GM20431 (cell line): Measurements from ENCODE around the gene RIOK1.

Experiments
- in situ Hi-C: fragments of 300-500 bp; cut with MseI, MboI; formaldehyde crosslinking; loops from one replicate; pipeline ENCODE4 v1.15.0; 2020; ENCODE audit warnings: low sequenced_read_pairs; ENCODE audit not compliant: unreplicated experiment

Gene RIOK1

DNA sequence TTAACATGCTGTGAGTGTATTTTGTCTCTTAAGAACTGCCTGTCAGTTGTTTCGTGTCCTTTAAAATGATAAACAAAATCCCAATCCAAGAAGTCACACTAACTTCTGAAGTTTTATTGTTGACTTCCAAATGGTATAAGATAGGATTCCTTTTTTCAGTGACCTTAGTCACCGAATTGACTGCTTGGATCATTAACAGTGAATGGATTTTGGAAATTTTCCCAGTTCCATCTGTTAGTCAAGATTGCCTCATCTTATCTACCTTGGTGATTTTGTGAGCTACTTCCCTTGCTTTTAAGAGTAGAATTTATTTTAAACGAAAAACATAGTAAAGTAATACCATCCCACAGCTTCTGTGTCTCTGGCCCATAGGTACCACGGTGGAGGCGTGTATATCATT lies 14.9 kb downstream of the RIOK1 start:
- in situ Hi-C loops: no loop called here

DNA sequence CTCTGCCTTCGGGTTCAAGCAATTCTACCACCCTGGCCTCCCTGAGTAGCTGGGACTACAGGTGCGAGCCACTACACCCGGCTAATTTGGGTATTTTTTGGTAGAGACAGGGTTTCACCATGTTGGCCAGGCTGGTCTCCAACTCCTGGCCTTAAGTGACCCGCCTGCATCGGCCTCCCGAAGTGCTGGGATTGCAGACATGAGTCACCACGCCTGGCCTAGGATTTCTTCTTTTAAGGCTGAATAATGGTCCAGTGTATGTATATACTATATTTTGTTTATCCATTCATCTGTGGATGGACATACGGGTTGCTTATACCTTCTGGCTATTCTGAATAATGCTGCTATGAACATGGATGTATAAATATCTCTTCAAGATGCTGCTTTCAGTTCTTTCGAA lies 17.1 kb downstream of the RIOK1 start:
- in situ Hi-C loops: no loop called here

DNA sequence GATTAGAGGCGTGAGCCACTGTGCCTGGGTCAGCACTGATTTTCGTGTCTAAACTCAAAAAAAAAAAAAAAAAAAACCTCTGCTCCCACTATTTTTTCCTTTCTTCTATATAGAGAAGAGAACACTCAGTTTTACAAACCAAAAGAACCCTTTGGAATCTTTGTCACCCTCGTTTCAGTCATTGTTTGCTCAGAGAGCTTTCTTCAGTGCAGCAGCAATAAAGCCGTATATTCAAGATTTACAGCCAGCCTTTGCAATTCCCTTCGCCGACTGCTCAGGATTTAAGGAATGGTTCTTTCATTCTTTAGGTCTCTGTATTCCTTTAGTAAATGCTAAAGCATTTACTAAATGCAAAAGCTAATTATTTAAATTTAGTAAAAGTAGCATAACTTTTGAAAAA lies 20.1 kb downstream of the RIOK1 start:
- in situ Hi-C loops: no loop called here

DNA sequence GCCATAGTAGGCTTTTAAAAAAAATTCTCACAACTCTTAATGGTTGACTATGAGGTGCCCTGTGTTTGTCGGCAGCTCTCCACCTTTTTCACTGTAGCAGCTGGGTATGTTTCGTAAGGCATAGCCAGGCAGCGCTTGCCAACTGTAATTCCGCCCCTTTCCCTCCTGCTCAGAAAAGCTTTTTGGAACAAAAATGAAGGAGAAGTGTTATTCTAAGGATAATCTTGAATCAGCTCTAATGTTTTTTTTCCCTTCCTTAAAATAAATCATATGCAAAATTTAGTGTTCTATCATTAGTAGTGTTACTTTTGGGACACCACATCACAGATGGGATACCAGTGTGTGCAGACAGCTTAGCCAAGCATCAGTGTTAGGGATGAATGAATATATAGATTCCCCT lies 21.2 kb downstream of the RIOK1 start:
- in situ Hi-C loops: no loop called here

DNA sequence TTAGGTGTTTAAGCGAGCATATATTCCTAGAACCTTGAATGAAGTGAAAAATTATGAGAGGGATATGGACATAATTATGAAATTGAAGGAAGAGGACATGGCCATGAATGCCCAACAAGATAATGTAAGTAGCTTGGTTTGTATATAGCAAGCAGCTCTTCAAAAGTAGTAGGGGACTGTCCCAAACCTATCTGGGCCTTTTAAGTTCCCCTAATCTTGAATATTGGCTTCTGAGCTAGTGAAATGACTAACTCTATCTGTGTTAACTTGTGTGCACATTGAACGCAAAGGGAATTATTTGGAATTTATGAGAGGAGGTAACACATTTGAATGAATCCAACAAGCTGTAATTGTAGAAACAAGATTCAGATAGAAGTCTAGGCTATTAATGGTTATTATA lies 21.7 kb downstream of the RIOK1 start:
- in situ Hi-C loops: no loop called here

DNA sequence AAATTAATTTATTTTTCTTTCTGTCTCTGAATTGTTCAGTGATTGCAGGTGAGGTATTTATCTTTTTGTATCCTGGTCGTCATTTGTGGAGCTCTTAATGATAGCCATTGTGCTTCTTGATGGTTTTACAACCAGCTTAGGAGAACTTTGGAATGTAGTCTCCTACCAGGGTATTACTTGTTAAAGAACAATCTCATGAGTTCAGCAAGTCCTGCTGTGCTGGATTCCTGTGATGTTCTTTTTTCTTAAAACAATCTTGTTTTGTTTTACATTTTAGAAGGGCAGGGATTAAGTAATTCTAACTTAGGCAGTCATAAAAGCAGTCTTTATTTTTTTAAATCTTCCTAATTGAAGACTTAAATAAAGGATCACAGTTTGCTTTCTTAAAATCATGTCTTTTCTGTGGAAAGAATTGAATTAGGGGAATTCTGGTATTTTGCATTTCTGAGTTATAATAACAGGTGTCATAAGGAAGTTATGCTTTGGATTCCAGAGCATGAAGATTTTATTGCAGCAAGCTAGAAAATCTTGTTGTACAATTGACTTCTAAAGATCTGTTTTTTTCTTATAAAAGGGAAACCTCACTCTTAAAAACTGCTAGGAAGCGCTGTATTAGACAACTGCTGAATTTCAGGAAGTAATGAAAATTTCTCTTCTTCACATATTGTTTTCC lies 23.7 kb downstream of the RIOK1 start:
- in situ Hi-C loops: no loop called here

DNA sequence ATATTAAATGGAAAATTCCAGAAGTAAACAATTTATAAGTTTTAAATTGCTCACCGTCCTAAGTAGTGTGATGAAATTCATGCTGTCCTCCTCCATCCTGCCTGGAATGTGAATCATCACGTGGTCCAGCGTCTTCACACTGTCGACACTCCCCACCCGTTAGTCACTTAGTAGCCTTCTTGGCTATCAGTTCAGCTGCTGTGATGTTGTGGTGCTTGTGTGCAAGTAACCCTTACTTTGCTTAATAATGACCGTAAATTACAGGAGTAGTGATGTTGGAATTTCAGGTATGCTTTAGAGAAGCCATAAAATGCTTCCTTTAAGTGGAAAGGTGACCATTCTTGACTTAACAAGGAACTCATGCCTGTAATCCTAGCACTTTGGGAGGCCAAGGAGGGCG lies 25.2 kb downstream of the RIOK1 start:
- in situ Hi-C loops: no loop called here

DNA sequence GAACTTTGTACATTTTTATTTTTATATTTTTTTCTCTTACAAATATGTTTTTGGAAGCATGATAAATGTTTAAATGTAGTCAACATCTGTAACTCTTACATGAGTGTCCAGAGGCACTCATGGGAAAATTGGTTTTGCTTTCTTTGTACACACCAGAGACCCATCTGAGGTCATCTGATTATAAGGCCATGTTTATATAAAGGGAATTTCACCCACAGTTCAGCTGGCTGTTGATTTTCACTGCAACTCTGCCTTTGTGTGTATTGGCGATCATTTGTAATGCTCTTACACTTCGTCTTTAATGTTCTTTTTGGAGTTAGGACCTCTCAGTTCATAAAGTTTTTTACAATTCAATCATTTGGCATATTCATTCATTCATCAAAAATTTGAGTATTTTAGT lies 28.1 kb downstream of the RIOK1 start:
- in situ Hi-C loops: no loop called here

DNA sequence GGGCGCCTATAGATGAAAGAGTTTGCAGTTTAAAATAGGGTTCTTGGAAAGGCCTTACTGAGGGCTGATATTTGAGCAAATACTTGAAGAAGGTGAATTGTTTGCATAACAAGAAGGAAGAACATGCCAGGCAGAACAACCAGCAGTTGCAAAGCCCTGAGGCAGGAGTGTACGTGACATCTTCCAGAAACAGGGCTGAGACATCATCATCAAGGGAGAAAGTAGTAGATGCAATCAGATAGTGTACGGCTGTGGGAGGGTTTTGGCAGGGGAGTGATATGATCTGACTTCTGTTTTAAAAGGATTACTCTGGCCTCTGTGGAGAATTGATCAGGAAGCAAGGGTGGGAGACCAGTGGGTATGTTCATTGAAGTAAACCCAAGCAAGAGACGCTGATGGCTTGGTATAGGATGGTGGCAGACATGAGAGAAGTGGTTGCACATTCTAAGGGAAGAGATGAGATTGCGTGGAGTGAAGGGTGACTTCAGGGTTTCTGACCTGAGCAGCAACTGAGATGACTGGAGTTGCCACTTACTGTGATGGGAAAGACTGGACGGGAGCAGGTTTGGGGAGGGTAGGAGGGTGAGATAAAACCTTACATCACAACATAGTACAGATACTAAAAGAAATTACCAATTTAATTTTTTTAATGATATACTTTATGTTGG lies 28.8 kb downstream of the RIOK1 start:
- in situ Hi-C loops: no loop called here

DNA sequence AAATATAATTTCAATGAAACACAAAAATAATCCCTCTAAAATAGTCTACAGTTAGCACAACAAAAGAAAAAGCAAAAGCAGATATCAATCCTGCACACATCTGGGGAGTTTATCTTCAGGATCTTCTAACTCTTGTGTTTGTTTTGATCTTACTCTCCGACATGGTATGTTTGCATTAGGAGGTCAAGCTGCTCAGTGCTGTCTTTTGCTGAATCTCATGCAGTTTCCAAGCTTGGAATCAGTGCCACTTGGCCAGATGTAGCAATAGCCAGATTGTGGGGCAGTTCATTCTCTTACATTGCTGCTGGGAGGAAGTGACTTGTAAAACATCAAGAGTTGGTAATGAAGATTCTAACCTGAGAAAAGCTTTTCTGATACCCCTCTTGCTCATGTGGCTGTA lies 29.5 kb downstream of the RIOK1 start:
- in situ Hi-C loops: no loop called here

DNA sequence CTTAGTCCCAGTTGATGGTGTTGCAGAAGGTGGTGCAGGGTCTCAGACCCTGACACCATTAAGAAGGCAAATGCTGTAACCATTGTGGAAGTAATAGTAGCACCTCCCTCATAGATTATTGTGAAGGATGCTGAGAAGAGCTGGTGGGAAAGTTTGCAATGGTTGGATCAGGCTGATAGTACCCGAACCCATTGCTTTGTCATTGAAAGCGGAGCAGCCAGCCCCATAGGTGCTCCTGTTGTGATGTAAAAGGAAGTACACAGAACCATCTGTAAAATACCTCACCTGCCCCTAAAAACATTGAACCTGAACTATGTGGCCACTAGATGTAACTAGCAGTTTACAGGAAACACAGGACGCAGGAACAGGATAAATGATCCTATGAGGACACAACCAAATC lies 31.5 kb downstream of the RIOK1 start:
- in situ Hi-C loops: no loop called here

DNA sequence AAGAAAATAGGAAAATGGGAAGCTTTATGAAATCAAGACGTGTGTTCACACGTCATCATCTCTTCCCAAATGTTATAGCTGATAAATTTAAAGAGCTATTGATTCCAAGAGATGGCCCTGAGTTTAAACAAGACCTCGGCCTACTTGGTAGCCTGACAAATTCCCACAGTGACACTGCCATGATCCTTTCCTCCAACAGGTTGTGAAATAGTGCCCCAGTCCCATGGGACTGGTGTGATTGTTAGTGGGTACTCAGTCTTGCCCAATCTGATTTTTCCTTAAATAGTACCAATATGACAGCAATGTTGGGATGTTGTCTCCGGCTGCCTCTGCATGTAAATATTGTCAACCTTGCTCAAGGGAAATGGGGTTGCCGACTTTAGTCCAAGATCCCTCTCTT lies 34.5 kb downstream of the RIOK1 start:
- in situ Hi-C loops: no loop called here

DNA sequence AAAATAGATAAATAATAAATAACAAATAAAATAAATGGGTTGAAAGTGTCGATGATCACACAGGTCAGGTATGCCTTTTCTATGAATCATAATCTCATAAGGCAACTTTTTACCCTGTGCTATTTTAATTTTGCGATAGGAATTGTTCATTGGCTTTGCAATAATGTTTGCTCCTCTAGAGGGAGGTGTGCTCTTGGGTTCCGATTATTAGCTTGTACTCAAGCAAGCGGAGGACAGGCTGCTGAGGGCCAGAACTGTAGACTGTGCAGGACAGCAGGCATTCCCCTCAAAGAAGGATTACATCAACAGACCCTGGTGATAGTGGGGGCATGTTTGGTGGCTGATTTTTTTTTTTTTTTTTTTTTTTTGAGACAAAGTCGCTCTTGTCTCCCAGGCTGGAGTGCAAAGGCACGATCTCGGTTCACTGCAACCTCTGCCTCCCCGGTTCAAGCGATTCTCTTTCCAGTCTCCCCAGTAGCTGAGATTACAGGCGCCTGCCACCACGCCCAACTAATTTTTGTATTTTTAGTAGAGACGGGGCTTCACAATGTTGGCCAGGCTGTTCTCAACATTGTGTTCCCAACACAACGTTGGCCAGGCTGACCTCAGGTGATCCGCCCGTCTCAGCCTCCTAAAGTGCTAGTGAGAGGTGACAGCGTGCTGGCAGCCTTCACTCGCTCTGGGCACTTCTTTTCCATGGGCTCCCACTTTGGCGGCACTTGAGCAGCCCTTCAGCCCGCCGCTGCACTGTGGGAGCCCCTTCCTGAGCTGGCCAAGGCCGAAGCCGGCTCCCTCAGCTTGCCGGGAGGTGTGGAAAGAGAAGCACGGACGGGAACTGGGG lies 35.6 kb downstream of the RIOK1 start:
- in situ Hi-C loops: no loop called here

DNA sequence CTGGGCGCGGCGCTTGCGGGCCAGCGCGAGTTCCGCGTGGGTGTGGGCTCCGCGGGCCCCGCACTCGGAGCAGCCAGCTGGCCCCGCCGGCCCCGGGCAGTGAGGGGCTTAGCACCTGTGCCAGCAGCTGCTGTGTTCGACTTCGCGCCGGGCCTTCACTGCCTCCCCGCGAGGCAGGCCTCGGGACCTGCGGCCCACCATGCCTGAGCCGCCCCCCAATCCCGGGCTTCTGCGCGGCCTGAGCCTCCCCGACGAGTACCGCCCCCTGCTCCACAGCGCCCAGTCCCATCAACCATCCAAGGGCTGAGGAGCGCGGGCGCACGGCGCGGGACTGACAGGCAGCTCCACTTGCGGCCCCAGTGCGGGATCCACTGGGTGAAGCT lies 36.2 kb downstream of the RIOK1 start:
- in situ Hi-C loops: no loop called here

DNA sequence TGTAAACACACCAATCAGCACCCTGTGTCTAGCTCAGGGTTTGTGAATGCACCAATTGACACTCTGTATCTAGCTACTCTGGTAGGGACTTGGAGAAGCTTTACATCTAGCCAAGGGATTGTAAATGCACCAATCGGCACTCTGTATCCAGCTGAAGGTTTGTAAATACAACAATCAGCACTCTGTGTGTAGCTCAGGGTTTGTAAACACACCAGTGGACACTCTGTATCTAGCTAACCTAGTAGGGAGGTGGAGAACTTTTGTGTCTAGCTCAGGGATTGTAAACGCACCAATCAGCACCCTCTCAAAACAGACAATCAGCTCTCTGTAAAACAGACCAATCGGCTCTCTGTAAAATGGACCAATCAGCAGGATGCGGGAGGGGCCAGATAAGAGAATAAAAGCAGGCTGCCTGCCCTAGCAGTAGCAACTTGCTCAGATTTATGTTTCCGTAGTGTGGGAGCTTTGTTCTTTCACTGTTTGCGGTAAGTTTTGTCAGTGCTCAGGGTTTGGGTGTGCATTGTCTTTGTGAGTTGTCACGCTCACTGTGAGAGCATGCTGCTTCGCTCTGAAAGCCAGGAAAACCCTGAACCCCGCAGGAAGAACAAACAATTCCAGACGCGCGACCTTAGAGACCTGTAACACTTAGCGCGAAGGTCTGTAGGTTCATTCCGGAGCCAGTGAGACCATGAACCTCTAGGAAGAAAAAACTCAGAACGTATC lies 37.0 kb downstream of the RIOK1 start:
- in situ Hi-C loops: no loop called here

DNA sequence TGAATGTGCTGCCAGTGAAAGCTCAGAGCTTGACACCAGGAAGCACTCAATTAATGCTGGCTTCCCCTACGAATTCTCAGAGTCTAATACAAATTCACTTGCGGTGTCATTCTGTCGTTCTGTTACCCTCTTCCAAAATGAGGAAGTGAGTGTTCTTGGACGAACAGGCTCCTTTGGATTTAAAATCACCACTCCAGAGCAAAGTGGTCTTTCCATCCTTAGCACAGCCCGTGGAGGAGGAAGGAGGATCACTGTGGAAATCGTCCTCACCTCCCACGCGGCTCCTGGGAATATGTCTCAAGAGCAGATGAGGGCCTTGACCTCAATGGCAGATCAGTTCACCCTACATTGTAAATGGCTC lies 41.7 kb downstream of the RIOK1 start:
- in situ Hi-C loops: no loop called here

DNA sequence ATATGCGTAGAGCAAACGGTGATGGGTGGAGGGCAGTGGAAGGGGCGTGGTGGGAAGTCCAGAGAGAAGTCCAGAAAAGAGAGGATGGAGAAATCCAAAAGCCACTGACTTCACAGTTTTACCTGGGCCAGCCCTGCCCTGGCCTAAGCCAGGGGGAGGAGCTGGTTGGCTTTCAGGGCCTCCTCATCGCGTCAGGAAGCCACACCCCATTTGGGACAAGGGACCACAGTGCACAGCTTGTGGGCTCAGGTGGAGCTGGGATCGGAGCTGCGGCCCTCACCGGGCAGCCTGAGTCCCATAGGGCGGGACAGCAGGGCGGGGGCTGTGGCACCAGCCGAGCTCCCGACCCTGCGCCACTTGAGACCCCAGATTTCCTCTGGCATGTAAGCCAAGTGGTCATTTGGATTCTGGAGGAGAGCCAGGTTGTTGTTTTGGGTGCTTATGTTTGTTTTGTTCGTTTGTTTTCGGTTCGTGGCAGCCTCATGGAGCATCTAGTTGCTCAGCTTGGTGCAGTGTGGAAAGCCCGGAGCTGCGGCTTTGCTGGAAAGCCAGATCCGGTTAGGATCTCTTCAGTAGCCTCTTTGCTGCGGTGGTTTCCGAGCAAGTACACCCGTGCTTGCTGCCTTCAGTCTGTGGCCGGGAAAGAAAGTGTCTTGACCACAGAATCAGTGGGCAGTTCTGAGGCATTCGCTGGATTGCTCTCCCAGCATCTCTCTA lies 42.2 kb downstream of the RIOK1 start:
- in situ Hi-C loops: no loop called here

DNA sequence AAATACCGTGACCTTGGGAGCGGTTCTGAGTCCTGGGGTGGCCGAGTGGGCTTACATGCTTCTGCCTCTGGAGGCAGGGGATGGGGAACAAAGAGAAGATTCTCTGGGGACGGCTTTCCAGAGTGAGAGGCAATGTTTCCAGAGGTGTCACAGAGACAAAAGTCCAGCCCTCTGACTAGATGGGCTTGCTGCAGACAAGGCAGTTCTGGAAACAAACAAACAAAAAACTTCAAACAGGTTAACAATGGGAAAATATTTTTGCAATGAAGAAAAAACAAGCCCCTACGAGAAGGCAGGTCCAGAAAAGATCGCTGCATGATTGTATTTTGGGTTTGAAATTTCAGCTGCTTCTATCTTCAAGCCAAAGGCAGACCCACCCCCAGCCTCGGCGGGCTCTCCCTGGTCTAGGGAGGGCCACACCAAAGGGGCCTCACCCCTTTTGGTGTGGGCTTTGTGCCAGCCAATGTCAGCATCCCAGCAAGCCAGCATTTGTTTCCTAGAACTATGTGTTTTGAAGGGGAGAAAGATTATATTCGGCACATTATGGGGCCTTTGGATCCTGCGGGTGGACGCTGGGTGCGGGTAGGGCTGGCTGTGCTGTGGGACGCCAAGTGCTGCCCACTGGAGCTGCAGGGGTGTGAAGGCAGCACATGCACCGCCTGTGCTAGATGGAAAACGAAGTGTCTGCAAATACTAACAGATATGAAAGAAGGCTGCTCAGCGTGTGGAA lies 42.9 kb downstream of the RIOK1 start:
- in situ Hi-C loops: no loop called here

DNA sequence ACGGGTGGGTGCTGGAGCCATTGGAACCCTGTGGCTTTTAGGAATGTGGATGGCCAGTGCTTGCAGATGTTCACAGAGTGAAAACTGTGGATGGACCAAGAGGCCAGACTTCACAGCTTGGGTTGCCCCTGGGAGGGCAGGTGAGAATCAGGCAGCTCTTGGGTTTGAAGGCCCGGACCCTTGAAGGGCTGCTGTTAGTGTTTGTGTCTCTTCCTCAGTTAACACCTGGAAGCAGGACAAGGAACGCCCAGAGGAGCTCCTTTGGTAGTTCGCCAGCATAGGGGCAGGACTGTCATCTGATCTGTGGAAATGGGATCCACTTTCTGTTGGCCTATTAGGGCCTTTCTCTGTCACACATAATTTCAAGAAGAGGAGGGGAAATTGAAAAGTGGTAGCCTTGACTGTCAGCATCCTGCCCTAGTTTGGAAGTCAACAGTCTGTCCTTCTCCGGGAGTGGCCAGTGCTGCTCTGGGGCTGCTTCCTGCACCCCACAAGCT lies 43.6 kb downstream of the RIOK1 start:
- in situ Hi-C loops: no loop called here
